Activated T-helper 9 cell treated with anti-CD3 and anti-CD28 coated beads, Interleukin-2, amount 50 U/mL, for 16 hours (primary cell): ENCODE data around the gene DISC1.
"Not testable (repeated sequence)": the region's sequence is repeated elsewhere in the genome, so short reads cannot be mapped to it uniquely, and the experiment has no call there.

Source experiments
- DNase-seq: peaks from one replicate; pipeline ENCODE4 v3.0.0-alpha.2; 2020; ENCODE audit warnings: low read depth

Gene DISC1

DNA sequence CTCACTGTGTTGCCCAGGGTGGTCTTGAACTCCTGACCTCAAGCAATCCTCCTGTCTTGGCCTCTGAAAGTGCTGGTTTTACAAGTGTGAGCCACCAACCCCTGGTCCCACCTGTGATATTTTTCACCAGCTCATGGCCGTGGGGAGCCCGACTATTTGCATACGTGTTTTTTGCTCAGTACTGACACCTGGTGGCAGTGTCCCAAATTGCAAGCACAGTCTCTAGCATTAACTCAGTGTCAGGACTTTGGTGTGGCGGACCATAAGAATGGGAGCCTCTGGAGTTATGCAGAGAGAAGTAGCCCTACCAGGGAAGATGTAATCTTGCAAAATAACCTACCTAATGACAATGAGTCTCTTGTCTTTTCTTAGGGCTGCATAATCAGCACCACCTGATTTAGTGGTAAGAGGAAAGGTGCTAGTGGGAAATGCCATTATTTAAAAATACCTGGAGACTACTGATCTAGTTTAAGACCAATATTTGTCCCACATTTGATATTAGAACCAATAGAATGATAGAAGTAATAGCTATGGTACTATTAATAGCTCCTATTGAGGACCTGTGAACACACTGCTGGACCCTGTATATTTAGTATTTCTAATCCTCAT lies 305.4 kb downstream of the DISC1 start:
- no peak for DNase-seq

DNA sequence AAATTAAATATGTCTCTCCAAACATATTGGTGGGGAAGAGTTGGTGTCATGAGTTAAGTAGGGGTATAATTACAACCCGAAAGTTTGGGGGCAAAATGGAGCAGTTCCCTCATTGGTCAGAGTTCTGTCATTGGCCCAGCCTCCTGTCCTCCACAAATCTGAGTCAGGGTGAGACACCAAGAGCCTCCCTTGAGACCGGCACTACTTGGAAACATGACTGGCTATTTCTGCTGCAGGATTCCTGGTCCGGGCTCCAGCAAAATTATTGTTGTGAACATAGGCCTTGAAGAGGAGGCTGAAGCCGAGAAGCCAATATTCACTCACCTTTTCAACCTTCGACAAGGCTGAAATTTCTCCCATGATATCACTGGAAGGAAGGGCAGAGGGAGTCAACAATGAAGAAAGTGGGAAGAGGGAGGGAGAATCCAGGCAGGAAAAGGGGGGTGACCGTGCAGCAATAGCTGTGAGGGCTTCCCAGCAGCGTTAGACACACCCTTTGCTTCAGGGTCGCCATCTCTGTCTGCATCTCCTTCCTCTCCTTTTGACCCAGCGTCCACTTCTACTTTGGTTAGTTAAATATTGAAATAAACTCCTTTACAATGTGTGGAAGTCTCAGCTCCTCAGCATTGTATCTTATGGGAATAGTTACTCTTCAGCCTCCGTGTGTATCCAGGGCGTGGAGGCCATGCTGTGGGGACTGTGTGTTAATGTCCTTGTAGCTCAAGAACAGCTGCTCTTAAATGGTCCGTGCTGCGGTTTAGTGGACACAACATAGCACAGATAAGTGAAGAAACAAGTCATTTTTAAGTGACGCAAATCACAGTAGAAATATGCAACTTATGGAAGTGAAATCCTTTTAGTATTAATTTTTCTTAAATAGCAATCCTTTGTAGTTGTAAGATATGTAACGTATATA lies 307.4 kb downstream of the DISC1 start:
- no peak for DNase-seq

DNA sequence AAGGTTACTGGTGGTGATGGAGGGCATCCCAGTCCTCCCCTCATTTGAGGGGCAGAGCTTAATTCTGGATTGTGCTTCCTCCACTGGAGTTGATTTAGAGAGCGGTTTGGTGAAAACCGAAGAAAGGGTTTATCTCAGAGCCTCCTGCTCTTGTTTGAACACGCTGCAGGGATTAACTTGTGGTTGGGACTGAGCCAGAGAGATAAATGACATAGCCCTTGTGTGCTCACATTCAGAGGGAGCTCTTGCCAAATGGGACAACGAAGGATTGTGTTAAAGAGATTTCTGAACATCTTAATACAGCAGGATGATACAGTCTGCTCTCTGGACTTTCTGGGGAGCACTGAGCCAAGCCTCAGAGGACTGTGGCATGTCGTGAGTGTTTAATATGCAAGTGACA lies 308.2 kb downstream of the DISC1 start:
- DNase-seq = no peak

DNA sequence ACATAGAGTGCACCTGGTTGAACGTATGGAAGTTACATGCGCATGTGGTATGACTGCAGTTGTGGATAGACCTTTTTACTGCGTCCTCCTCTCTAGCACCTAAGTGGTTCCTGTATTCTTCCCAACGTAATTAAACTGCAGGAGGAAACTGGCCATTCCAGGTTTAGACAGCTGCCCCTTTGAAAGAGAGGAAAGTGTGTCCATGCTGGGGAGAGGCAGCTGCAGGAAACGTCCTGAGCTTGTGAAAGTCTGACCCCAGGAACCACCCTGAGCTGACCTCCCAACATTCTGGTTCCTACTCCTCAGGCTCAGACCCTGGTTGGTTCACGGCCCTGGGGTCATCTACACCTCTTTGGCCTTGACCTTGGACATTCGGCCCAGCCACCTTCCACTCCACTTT lies 309.3 kb downstream of the DISC1 start:
- no peak for DNase-seq

DNA sequence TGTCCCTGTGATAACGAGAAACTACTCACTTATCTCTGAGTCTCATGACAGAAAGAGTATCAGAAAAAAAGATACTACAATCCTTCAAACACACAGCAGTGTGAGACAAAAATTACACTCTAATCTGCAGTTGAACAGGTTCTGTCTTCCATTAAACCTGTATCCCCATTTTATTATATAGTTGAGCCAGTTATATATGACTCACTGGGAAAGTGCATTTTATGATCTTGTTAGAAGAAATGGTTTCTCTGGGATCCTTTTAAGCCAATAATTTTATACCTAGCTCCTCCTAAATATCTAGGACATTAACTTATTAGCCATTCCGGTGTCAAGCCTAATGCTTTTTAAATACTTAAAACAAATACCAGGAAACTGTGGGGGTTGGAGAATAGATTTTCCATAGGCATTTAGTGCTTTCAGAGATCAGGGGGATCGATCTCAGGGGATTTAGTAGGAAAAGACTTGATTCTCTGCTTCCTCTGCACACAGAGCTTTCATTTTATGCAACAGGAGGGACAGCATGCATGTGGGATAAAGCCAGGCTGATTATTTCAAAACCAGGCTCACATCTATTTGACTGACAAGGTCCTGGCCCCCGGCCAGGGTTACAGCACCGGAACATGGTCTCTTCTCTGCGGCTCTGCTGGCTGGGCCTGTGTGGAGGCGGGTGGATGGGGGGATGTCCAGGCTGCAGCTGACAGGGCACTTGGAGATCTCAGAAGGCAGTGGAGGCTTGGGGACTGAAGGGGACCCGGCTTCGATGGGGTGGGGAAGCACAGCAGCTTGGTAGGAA lies 310.6 kb downstream of the DISC1 start:
- no peak for DNase-seq

DNA sequence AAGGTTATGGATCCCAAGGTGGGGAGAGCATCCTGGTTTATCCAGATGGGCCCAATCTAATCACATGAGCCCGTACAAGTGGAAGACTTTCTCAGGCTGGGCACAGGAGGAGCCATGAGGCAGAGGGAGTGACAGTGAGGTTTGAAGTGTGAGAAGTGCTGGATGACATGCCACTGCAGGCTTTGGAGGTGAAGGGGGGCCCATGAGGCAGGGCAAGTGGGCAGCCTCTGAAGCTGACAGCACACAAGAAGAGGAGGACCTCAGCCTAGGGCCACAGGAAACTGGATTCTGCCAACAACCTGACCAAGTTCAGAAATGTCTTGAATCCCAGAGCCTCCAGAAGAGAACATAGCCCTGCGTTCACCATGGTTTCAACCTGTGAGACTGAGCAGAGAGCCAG lies 311.6 kb downstream of the DISC1 start:
- DNase-seq = no peak

DNA sequence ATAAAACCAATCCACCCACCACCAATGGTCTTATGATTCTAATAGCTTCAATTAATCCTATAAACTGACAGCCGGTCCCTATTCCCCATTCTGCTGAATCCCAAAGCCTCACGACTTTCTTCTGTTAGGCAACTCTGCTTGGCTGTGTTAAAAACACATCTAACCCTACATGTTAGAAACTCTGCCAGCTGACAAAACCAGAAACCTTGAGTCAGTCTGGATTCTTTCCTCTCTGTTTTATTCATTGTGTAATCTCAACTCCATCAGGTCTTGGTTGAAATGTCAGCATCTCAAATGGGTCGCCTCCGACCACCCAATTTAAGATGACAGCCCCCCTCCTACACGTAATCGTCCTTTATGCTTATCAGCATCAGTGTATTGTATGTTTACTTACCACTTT lies 312.1 kb downstream of the DISC1 start:
- no peak for DNase-seq

DNA sequence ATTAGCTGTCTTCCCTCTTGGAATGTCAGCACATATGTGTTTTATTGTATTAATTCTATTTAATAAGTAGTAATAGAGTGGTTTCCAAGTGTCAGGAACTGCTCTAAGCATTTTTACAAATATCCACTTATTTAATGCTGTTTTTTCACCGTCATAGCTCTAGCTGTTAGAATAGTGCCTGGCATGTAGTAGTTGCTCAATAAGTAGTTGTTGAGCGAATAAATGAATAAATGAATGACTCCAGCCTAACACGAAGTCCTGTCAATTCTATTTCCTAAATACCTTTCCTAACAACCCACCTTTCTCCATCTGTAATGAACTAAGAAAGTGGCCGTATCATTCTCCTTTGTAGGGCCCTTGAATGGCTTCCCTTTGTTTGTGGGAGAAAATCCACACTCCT lies 312.5 kb downstream of the DISC1 start:
- no peak for DNase-seq

DNA sequence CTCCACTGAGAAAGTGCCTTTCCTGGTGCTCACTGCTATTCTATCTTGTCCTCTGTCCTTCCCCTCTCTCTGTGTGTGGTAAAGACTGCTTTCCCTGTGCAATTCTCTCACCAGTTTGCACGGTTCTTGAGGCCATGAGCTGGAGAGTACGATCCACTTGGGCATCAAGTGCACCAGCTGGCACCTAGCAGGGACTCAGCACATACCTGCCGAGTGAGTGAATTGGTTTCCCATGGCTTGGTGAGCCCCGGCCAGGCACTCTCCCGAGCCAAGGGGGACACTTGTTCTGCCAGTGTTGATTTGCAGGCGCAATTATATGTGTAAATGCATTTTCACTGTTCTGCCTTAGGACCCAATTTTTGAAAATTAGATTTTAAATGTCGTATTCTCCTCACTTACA lies 313.5 kb downstream of the DISC1 start:
- no peak for DNase-seq

DNA sequence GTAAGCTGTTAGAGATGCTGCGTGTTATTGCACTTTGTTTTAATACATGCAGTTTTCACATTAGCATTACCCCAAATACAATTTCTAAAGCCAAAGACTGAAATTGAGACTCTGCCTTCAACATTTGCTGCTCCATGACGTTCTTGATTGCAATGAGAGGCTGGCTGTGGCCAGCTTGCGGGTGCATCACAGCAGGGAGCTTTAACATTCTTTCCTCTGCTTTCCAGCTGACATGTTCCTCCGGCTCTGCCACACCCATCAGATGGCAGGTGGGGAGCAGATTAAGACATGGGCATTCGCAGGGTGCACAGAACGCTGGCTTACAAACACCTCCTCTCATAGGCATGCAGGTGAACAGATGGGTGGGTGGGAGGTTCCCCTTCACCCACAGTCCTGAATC lies 314.1 kb downstream of the DISC1 start:
- DNase-seq = no peak

DNA sequence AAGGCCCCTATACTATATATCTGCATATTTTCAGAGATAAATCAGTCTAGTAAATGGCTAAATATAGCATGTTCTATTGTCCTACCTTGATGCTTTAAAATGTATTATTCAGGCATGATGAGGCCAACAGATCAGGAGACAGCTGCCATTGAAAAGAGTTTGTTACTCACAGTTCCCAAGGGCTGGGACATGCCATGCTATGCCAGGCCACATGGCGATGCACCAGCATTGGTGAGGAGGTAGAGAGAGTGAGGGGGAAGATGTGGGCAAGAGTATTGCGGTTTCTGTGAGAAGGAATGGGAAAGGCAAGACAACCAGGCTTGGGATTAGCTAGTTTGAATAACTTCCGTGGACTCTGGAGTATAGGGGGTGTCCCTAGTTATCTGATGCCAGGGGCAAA lies 316.5 kb downstream of the DISC1 start:
- DNase-seq = no peak

DNA sequence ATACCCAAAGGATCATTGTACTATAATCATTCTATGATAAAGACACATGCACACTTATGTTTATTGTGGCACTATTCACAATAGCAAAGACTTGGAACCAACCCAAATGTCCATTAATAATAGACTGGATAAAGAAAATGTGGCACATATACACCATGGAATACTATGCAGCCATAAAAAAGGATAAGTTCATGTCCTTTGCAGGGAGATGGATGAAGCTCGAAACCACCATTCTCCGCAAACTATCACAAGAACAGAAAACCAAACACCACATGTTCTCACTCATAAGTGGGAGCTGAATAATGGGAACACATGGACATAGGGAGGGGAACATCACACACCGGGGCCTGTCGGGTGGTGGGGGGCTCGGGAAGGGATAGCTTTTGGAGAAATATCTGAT lies 321.5 kb downstream of the DISC1 start:
- not testable (repeated sequence) for DNase-seq

DNA sequence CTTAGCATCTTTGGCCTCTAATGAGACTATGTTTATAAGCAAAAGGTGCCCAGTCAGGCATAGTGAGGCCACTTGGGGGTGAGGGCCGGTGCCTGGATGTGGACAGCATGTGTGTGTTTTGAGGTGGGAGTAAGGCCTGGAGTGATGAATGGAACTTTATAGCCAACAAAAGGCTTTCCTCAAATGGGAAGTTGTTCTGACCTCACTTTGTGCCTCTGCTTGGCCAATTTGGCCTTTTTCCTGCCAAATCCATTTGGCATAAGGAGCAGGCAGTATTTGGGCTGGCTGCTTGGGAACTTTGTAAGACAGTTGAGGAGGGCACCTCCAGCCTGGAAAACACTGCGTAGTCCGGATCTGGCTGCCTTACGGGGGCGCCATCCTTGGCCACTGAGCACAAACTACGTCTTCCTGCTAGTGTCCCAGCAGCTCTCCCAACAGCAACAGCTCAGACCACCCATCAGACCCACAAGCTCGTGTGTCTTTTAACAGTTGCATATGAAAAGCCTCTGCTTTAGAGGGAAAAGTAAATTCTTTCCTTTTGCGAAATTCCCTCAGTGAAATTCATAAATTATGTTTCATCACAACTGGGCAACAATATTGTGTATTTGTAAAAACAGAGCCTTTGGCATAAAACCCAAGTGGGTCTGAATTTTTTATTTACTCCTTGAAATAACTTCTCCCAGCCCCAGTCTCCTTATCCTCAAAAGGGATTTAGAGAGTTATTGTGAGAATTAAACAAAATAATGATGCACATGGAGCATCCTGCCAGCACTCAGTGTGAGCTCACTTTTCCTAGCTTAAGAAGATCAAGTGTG lies 322.9 kb downstream of the DISC1 start:
- no peak for DNase-seq

DNA sequence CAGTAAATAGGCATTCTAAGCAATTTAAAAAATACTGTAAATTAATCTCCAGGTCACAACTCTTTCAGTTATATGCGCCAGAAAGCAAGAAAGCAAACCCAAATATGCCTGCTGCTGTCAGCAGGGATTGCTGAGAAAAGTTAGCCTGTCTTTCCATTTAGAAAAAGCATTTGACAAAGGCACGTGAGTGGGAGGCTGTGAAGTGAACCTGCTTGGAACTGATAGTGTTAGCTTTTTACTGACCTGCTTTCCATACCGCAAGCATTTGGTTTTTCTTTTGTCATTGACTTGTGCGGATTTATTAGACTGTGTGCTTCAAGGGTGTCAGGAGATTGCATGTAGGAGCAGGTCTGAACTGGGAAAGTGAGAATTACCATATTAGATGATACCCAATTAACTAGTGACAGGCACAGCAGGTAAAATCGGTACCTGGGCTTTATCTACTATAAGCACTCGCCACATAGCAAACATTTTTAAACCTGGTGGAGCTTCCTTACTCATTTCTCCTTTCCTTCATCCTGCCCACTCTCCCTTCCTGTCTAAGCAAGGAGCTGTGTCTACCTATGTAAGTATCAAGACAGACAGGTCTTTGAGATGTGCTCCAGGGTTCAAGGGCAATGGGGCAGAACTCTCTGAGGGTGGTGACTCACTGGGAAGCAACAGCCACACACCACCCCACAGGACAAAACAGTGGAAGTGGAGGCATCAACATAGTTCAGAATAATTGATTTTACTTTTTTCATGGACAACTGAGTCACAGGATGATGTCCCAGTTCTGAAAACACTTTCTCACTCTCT lies 323.9 kb downstream of the DISC1 start:
- no peak for DNase-seq

DNA sequence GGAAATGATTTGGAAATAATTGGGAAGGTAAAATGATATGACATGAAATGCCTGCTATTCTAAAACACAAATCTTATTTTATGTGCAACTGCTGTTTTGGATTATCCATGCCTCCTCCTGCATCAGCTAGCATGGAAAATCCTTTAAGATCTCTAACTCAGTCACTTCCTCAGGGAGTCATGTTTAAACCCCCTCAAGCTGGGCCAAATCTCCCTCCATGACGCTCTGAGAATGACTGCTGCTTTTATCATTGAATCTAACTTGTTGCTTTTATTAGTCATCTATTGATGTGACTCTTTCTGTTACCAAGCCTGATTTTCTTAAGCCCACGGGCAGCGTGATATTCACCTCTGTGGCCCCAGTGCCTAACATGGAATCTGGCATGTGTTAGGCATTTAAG lies 324.8 kb downstream of the DISC1 start:
- DNase-seq = no peak

DNA sequence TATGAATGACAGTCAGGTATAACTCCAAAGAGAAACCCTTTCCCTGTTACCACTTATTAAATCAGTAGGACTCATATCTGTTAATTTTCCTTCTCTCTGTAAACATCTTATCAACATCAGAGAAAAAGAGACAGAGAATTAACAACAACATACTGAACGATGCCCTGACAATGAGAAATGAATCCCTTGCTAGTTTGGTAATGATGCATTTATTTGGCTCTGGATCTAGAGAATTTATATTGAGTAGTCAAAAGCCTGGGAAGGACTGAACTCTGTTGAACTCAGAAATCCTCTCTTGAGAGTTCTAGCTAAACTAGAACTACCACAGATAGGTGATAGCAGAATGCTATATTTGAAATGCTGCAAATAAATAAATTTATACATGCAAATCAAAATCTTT lies 325.6 kb downstream of the DISC1 start:
- no peak for DNase-seq

DNA sequence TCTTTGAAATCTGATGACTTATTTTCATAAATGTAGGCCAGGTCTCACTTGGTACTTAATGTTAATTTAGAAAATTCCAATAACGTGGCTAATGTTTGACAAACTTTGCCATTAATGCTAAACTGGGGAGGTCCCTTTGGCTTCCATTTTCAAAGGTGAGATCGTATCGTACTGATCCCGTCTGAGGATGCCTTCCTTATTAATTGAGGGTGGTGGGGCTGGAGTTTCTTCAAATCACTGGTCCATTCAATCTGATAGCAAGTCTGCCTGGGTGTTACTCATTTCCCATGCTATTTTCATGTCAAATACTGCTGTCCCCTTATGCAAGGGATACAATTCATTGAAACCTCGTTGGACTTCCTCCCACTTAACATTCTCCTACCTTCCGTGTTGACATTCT lies 327.1 kb downstream of the DISC1 start:
- no peak for DNase-seq

DNA sequence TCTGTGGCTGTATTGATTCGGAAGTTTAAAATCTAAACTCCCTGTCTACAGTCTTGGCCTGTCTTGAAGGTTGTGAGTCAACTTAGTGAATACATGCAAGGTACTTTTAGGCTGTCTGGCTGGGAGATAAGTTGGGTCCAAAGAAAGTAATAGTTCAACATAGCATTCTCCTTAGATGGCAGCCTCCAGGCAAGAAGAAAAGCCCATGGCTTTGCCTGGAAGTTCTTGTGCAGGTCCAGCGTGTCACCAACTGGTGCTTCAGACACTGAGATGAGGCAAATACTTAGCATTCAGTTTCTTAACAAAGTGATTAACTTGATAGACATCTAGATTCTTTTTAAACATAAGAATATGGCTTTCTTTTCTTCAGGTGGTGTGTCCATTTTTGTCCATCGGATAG lies 328.2 kb downstream of the DISC1 start:
- no peak for DNase-seq

DNA sequence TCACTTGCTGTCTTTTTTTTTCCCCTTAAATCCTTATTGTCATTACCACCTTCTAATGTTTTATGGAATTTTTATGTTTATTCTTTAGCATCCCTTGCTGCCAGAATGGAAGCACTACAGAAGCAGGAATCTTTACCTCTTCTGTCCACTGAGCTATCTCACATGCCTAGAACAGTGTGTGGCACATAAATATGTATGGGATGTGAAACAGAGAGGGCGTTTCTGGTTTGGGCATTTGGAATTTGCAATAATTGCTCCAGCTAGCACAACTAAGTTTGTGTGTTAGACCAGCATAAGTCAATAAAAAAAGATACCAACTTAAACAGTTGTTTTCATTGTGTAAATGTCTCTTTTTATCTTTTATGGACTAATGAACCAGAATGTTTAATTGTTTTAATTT lies 330.8 kb downstream of the DISC1 start:
- DNase-seq = no peak

DNA sequence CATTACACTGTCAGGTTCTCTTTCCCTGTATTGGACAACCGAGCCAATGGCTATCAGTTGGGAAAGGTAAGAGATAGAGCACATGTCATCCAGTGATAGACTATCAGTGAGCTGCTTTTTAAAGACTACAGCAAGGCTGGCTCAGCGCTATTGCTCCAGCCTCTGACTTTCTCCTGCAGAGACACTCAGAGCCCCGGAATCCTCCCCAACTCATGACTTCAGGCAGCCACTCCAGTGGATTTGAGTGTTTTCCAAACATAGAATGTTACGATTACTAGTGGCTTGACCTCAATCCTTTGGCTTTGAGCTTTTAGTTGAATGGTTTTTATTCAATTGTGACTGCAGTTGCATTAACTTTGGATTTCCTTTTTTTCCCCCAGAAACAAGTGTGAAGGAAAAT lies 331.9 kb downstream of the DISC1 start:
- no peak for DNase-seq

DNA sequence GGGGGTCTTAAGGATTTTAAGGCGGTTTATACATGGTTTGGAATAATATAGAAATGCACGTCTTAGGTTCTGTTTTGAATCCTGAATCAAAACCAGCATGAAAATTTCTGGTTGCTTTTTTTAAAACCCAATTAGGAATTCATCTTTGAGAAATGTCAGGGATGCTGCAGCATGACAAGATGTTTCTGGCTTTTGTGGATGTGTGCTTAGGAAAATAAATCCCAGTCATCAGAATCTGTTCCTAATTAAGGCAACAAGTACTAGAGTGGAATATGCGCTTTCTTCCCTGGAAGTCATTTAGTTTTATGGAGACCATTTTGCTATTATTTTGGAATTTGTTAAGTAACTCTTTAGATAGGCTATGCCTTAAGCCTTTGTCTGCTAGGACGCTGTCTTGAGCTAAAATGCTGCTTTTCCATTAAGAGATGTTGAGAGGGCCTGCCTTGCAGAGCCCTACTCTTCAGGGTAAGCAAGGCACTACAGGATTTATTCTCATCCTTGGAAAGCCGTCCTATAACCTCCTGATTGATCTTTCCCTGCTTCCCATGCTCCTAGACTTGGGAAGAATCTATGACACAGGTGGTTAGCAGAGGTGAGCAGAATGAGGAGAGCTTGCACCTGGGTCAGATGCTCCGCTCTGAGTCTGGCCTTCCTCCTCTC lies 332.8 kb downstream of the DISC1 start:
- no peak for DNase-seq
